Activated CD8-positive, alpha-beta memory T cell treated with anti-CD3 and anti-CD28 coated beads for 4 hours (primary cell): Measurements from ENCODE around the gene TATDN3.
A peak's percentile ranks its signal among the peaks of the same experiment; 100 is the strongest.
"Not testable (repeated sequence)": the region's sequence is repeated elsewhere in the genome, so short reads cannot be mapped to it uniquely, and the experiment has no call there.

Experiments used
- DNase-seq, 2 donors: peaks; one replicate each; pipeline ENCODE4 v3.0.0-alpha.2; 2020; ENCODE audit warnings: low read depth in 2 of 2

The TATDN3 gene

GRCh38 chr1:212828395-212828794 lies 36.7 kb downstream of the TATDN3 start:
- DNase-seq = no peak

DNA sequence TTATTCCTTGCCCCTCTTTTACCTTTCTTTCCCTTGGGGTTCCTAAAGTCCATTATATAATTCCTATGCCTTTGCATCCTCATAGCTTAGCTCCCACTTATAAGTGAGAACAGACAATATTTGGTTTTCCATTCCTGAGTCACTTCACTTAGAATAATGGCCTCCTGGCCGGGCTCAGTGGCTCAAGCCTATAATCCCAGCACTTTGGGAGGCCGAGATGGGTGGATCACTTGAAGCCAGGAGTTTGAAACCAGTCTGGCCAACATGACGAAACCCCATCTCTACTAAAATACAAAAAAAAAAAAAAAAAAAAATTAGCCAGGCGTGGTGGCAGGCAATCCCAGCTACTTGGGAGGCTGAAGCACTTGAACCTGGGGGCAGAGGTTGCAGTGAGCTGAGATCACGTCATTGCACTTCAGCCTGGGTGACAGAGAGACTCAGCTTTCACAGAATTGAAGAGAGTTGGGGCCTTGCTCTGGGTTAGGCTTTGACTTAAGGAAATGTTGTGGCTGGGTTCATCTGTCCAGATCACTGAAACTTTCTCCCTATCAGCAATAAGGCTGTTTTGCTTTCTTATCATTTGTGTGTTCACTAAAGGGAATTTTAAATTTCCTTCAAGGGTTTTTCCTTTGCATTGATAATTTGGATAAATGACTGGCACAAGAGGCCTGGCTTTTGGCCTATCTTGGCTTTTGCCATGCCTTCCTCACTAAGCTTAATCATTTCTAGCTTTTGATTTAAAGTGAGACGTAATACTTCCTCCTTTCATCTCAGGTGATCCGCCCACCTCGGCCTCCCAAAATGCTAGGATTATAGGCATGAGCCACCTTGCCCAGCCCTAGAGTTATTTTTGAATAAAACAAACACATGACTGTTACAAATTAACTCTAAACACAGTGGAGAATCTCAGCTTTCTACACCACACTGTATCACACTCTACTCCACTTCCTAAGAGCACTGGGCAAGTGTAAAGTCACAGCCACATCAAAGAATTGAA lies 41.8 kb downstream of the TATDN3 start:
- DNase-seq = not testable (repeated sequence)

DNA sequence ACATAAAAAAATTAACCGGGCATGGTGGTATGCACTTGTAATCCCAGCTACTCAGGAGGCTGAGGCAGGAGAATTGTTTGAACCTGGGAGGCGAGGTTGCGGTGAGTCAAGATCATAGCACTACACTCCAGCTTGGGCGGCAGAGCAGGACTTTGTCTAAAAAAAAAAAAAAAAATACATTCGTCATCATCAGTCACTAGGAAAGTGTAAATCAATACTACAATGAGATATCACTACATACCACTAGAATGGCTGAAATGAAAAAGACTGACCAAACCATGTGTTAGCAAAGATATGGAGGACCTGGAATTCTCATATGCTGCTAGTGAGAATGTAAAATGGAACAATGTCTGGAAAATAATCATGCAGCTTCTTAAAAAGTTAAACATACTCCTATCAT lies 46.5 kb downstream of the TATDN3 start:
- DNase-seq = no peak

- DNase-seq = not testable (repeated sequence)
Measured at GRCh38 chr1:212844521-212844920, 52.8 kb downstream of the TATDN3 start.

DNA sequence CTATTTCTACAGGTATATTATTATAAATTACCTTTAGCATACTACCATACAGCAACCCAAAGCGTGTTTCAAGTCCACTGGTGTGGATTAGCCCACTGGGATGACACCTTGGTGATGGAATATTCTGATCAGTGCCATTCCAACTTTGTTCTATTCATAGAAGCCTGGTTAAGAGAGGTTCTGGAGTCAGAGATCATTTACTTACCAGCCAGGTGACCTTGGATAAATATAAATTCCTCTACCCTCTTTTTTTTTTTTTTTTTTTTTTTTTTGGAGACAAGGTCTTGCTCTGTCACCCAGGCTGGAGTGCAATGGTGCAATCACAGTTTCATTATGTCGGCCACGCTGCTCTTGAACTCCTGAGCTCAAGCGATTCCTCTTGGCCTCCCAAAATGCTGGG lies 55.9 kb downstream of the TATDN3 start, which contains the start of gene SPATA45:
Gene SPATA45 (minus strand): TSS at position 101 of the 400 bp plus-strand sequence. CDS start 11,500 bp downstream, outside the sequence.
- no peak for DNase-seq

DNA sequence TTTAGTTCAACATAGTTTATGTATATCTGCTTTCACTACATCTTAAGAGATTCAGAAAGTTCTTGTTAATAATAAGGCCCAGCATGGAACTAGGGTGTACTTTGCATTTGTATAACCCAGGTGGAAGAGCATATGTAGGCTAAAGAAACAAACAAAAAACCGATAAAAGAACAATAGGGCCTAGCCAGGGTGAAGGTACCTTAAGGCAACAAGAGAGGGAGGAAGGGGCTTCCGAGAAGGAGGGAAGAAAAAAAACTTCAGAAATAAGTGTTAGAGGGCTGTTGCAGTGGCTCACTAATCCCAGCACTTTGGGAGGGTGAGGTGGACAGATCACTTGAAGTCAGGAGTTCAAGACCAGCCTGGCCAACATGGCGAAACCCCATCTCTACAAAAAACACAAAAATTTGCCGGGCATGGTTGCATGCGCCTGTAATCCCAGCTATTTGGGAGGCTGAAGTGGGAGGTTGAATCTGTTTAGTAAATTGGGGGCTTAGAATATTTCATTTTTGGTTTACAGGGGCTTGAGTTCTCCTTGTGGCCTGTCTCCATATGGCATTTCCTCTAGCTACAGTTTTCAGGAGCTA lies 60.5 kb downstream of the TATDN3 start:
- DNase-seq = no peak

GRCh38 chr1:212853658-212854057 lies 62.0 kb downstream of the TATDN3 start:
- no peak for DNase-seq

DNA sequence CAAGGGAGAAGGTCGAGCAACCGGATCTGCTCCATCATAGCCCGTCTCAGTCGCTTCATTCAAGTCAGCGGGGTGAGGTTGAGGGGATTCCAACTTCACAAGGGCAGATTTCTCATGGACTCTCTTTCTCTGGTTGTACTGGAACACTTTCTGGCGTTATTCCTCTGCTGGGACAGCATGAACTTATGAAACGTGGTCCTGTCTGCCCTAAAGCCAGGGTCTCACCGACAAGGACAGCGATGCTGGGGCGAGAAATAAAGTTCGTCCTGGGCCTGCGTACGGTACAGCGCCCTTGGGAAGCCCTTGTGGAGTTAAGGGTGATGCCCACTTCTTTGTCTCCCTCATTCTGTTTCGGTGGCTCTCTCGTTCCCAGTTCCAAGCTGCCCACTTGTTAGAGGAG lies 65.1 kb downstream of the TATDN3 start:
- no peak for DNase-seq

- DNase-seq = peak; percentile 78 to 83
Measured at GRCh38 chr1:212857992-212858460, 66.3 kb downstream of the TATDN3 start, which contains the start of gene FLVCR1. Gene FLVCR1 (plus strand): TSS chr1:212858275. CDS start chr1:212858453, 178 bp downstream.

GRCh38 chr1:212858461-212859265 lies 67.0 kb downstream of the TATDN3 start:
- no peak for DNase-seq

DNA sequence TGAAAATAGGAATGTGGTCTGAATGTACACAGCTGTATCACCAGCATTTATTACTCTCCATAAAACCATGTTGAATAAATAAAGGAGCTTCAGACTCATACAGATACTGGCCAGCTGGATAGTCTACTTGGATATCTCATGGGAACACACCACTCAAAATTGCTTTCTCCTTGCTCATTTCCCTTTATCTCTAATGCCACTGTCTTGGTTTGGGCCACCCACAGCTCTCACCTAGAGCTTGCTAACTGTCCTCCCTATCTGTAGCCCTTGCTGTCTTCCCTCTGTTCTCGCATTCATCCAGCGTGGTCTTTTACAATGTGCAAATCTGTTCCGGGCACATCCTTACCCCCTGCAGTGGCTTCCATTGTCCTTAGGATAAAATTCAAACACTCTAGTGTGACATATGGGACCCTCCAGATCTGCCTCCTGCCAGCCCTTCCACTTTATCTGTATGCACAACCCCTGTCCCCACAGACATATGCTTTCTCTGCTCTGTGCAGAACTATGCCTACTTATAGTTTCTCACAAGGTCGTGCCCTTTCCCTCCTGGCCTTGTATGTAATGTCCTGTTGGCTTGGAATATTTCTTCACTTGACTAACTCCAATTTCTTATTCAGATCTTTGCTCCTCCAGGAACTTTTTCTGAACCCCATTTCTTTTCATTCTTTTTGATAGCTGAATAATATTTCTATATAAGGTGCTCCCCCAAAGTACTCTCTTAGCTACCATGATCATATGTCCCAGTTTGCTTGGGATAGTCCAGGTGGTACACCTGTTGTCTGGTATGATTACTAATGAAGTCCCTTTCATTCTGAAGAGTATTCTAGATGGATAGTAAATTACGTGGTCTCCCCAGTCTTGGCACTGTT lies 69.3 kb downstream of the TATDN3 start:
- DNase-seq = no peak

DNA sequence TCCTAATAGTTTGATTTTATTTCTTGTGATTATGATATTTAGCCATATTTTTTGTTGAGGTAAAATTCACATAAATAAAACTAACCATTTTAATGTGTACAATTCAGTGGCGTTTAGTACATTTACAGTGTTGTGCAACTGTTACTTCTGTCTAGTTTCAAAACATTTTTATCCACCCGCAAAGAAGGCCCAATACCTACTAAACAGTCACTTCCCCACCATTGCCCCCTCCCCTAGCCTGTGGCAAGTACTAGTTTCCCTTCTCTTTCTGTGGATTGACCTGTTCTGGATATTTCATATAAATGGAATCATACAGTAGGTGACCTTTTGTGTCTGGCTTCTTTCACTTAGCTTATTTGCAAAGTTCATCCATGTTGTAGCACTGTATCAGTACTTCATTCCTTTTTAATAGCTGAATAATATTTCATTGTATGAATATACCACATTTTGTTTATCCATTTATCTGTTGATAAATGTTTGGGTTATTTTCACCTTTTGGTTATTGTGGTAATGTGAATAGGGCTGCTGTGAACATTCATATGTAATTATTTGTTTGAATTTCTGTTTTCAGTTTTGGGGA lies 70.5 kb downstream of the TATDN3 start:
- no peak for DNase-seq

- DNase-seq = not testable (repeated sequence)
Measured at GRCh38 chr1:212863345-212863744, 71.7 kb downstream of the TATDN3 start.

DNA sequence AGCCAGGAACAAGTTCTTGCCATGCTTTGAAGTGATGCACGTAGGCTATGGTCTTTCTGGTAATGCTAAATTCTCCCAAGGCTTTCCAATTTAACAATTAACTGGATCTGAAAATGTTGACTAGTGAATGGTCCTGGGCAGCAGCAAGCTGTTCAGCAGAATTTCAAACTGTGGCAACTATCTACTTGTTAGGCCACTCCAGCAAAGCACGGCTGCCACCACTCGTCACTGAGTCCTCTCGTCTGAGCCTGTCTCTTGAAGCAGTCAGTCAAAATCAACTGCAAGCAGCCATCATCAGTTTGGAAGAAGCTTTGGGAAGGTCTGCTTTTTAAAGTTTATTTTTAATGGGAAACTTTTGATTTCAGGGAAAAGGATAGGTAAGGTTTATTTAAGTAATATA lies 72.5 kb downstream of the TATDN3 start:
- no peak for DNase-seq
